Measurements from ENCODE around the gene DUSP5.

Gene DUSP5, protein sequence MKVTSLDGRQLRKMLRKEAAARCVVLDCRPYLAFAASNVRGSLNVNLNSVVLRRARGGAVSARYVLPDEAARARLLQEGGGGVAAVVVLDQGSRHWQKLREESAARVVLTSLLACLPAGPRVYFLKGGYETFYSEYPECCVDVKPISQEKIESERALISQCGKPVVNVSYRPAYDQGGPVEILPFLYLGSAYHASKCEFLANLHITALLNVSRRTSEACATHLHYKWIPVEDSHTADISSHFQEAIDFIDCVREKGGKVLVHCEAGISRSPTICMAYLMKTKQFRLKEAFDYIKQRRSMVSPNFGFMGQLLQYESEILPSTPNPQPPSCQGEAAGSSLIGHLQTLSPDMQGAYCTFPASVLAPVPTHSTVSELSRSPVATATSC

DNA sequence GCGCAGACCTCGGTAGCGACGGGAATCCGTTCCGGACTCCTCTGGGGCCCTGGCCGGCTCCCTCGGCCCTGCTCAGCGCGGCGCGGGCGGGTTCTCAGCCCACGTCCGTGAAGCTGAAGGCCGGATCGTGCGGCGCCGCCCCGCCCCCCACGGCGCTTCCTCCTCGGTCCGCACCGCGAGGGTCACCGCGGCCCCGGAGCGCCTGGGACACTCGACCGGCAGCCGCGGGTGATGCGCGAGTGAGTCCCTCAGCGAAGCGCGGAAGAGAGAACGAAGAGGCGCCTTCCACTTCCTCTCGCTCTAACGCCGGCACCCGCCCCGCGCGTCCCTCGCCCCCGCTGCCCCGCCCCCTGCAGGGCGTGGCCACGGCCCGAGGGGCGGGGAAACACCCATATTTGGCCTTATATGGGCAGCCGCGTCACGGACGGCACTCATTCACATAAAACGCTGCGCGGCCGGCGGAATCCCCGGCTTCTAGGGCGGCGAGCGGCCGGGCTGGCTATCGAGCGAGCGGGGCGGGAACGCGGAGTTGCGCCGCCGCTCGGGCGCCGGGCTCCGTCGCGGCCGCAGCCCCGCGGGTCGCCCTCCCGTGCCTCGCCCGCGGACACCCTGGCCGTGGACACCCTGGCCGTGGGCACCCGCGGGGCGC is at the start of gene DUSP5:
TSS of gene DUSP5 (plus strand) at position 470 of the 649 bp plus-strand sequence. CDS start 215 bp downstream, outside the sequence.
- peaks cover 28 to 44% of the 10 kb centered on the region in 2 donors for H3K4me1 ChIP-seq (ENCODE audit: control insufficient read depth in 1 of 2, insufficient read depth in 2 of 2, low read length in 2 of 2)
- H3K9me3 ChIP-seq (ENCODE audit: control insufficient read depth in 1 of 2, low read length in 2 of 2): no peaks in the 10 kb centered on the region
- peak within 1 kb of the TSS; percentile 69 to 79 for H3K9ac ChIP-seq (ENCODE audit: low read depth in 1 of 2, low read length in 2 of 2)
- H3K27me3 ChIP-seq (ENCODE audit: control insufficient read depth in 1 of 2, insufficient read depth in 2 of 2, low read length in 2 of 2): peaks cover 5 to 44% of the 10 kb centered on the region in 2 donors
- peak within 1 kb of the TSS; percentile 83 for H3K27ac ChIP-seq (ENCODE audit: low read depth, low read length)
- peak within 1 kb of the TSS; percentile 68 to 80 for H3K4me3 ChIP-seq (ENCODE audit: low read depth in 1 of 2, low read length in 2 of 2)
- no peaks in the 10 kb centered on the region for H3K36me3 ChIP-seq (ENCODE audit: control insufficient read depth in 1 of 2, insufficient read depth in 2 of 2, low read length in 2 of 2)

- Histone ChIP-seq H3K27me3 (ENCODE audit: control insufficient read depth in 1 of 2, insufficient read depth in 2 of 2, low read length in 2 of 2) (no peaks in the 10 kb centered on the region), H3K9ac (ENCODE audit: low read depth in 1 of 2, low read length in 2 of 2) (no peak overlapping the region), H3K4me1 (ENCODE audit: control insufficient read depth in 1 of 2, insufficient read depth in 2 of 2, low read length in 2 of 2) (peaks cover 0 to 5% of the 10 kb centered on the region in 2 donors), H3K4me3 (ENCODE audit: low read depth in 1 of 2, low read length in 2 of 2) (no peak overlapping the region), H3K36me3 (ENCODE audit: control insufficient read depth in 1 of 2, insufficient read depth in 2 of 2, low read length in 2 of 2) (no peaks in the 10 kb centered on the region), H3K9me3 (ENCODE audit: control insufficient read depth in 1 of 2, low read length in 2 of 2) (no peaks in the 10 kb centered on the region), H3K27ac (ENCODE audit: low read depth, low read length) (no peak overlapping the region)
Observed at GRCh38 chr10:110448682-110449418, 48.9 kb upstream of the DUSP5 start.

- Histone ChIP-seq H3K4me3 (ENCODE audit: low read depth in 1 of 2, low read length in 2 of 2) (no peak overlapping the region), H3K9ac (ENCODE audit: low read depth in 1 of 2, low read length in 2 of 2) (no peak overlapping the region), H3K4me1 (ENCODE audit: control insufficient read depth in 1 of 2, insufficient read depth in 2 of 2, low read length in 2 of 2) (peaks cover 3 to 9% of the 10 kb centered on the region in 2 donors), H3K9me3 (ENCODE audit: control insufficient read depth in 1 of 2, low read length in 2 of 2) (no peaks in the 10 kb centered on the region), H3K27ac (ENCODE audit: low read depth, low read length) (no peak overlapping the region), H3K27me3 (ENCODE audit: control insufficient read depth in 1 of 2, insufficient read depth in 2 of 2, low read length in 2 of 2) (peaks cover 0 to 5% of the 10 kb centered on the region in 2 donors), H3K36me3 (ENCODE audit: control insufficient read depth in 1 of 2, insufficient read depth in 2 of 2, low read length in 2 of 2) (no peaks in the 10 kb centered on the region)
Observed at GRCh38 chr10:110455446-110455845, 42.3 kb upstream of the DUSP5 start.

DNA sequence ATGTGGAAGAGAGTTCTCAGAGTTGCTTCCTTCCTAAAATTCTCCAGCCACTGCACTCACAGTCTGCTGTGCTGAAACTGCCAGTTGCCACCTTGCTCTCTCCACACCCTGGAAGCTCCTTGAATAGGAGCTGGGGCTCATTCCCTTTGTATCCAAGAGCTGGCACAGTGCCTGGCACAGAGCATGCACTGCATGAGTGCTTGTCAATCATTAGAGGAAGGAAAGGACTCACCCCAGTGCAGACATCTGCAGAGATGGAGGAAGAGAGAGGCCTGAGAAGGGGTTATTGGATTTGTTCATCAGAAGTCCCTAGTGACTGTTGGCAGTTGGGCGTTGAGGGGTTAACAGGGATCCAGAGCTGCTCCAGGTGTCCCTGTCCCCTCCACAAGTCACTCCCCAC is 41.7 kb upstream of the DUSP5 start:
- Histone ChIP-seq H3K9ac (ENCODE audit: low read depth in 1 of 2, low read length in 2 of 2) (no peak overlapping the region), H3K4me3 (ENCODE audit: low read depth in 1 of 2, low read length in 2 of 2) (no peak overlapping the region), H3K27ac (ENCODE audit: low read depth, low read length) (no peak overlapping the region), H3K4me1 (ENCODE audit: control insufficient read depth in 1 of 2, insufficient read depth in 2 of 2, low read length in 2 of 2) (peaks cover 3 to 12% of the 10 kb centered on the region in 2 donors), H3K9me3 (ENCODE audit: control insufficient read depth in 1 of 2, low read length in 2 of 2) (no peaks in the 10 kb centered on the region), H3K27me3 (ENCODE audit: control insufficient read depth in 1 of 2, insufficient read depth in 2 of 2, low read length in 2 of 2) (peaks cover 0 to 5% of the 10 kb centered on the region in 2 donors), H3K36me3 (ENCODE audit: control insufficient read depth in 1 of 2, insufficient read depth in 2 of 2, low read length in 2 of 2) (no peaks in the 10 kb centered on the region)

DNA sequence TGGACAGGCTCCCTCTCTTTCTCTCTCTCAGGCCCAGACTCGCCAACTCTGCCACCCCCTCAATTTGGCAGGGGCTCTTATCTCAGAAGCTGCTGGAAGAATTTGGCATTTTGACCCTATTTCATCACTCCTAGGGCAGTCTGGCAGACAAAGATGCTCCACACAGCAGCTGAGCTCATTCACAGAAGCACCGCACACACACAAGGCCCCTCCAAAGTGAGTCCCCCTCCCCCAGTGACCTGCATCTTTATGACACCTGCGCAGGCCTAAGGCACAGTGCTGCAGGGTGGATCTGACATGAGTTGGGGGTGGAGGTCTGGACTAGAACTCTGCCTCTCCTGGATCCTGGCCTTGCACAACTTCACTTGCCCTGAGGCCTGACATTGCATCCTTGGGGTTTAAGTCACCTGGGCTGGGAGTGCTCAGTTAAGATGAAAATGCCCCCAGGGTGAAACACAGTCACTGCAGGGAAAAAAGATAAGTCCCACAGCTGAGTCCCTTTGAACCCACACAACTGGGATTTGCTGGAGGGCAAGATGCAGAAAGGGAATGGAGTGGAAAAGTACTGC is 41.1 kb upstream of the DUSP5 start:
- no peak overlapping the region for H3K4me3 ChIP-seq (ENCODE audit: low read depth in 1 of 2, low read length in 2 of 2)
- H3K9ac ChIP-seq (ENCODE audit: low read depth in 1 of 2, low read length in 2 of 2): no peak overlapping the region
- no peaks in the 10 kb centered on the region for H3K36me3 ChIP-seq (ENCODE audit: control insufficient read depth in 1 of 2, insufficient read depth in 2 of 2, low read length in 2 of 2)
- H3K27me3 ChIP-seq (ENCODE audit: control insufficient read depth in 1 of 2, insufficient read depth in 2 of 2, low read length in 2 of 2): peaks cover 0 to 5% of the 10 kb centered on the region in 2 donors
- H3K27ac ChIP-seq (ENCODE audit: low read depth, low read length): no peak overlapping the region
- peaks cover 3 to 12% of the 10 kb centered on the region in 2 donors for H3K4me1 ChIP-seq (ENCODE audit: control insufficient read depth in 1 of 2, insufficient read depth in 2 of 2, low read length in 2 of 2)
- no peaks in the 10 kb centered on the region for H3K9me3 ChIP-seq (ENCODE audit: control insufficient read depth in 1 of 2, low read length in 2 of 2)

DNA sequence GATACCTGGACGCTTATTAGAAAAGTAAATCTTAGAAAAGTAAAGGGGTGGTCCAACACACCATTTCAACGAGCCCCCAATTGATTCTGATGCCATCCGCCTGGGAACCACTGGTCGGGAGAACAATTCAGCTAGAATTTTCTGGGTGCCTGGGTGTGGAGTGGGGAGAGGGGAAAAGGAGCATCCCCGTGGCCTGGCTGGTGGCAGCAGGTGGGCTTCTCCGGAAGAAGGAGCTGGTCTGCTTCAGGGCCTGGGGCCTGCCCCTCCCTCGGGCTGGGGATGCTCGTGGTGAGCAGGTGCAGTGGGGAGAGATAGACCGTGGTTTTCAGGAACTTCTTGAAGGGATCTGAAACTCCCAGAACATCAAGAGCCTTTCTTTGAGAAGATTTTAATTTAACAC is 39.9 kb upstream of the DUSP5 start:
- Histone ChIP-seq H3K4me3 (ENCODE audit: low read depth in 1 of 2, low read length in 2 of 2) (no peak overlapping the region), H3K27me3 (ENCODE audit: control insufficient read depth in 1 of 2, insufficient read depth in 2 of 2, low read length in 2 of 2) (peaks cover 0 to 5% of the 10 kb centered on the region in 2 donors), H3K9ac (ENCODE audit: low read depth in 1 of 2, low read length in 2 of 2) (no peak overlapping the region), H3K4me1 (ENCODE audit: control insufficient read depth in 1 of 2, insufficient read depth in 2 of 2, low read length in 2 of 2) (peaks cover 3 to 12% of the 10 kb centered on the region in 2 donors), H3K36me3 (ENCODE audit: control insufficient read depth in 1 of 2, insufficient read depth in 2 of 2, low read length in 2 of 2) (no peaks in the 10 kb centered on the region), H3K9me3 (ENCODE audit: control insufficient read depth in 1 of 2, low read length in 2 of 2) (no peaks in the 10 kb centered on the region), H3K27ac (ENCODE audit: low read depth, low read length) (no peak overlapping the region)

- H3K36me3 ChIP-seq (ENCODE audit: control insufficient read depth in 1 of 2, insufficient read depth in 2 of 2, low read length in 2 of 2): no peaks in the 10 kb centered on the region
- H3K9me3 ChIP-seq (ENCODE audit: control insufficient read depth in 1 of 2, low read length in 2 of 2): no peaks in the 10 kb centered on the region
- H3K4me1 ChIP-seq (ENCODE audit: control insufficient read depth in 1 of 2, insufficient read depth in 2 of 2, low read length in 2 of 2): peaks cover 3 to 12% of the 10 kb centered on the region in 2 donors
- H3K27ac ChIP-seq (ENCODE audit: low read depth, low read length): no peak overlapping the region
- H3K27me3 ChIP-seq (ENCODE audit: control insufficient read depth in 1 of 2, insufficient read depth in 2 of 2, low read length in 2 of 2): peaks cover 0 to 5% of the 10 kb centered on the region in 2 donors
- H3K4me3 ChIP-seq (ENCODE audit: low read depth in 1 of 2, low read length in 2 of 2): no peak overlapping the region
- H3K9ac ChIP-seq (ENCODE audit: low read depth in 1 of 2, low read length in 2 of 2): no peak overlapping the region
Observed at GRCh38 chr10:110458266-110458920, 39.3 kb upstream of the DUSP5 start.

GRCh38 chr10:110459600-110459999 is 38.1 kb upstream of the DUSP5 start:
- peaks cover 0 to 2% of the 10 kb centered on the region in 2 donors for H3K27me3 ChIP-seq (ENCODE audit: control insufficient read depth in 1 of 2, insufficient read depth in 2 of 2, low read length in 2 of 2)
- no peaks in the 10 kb centered on the region for H3K9me3 ChIP-seq (ENCODE audit: control insufficient read depth in 1 of 2, low read length in 2 of 2)
- no peak overlapping the region for H3K4me3 ChIP-seq (ENCODE audit: low read depth in 1 of 2, low read length in 2 of 2)
- no peak overlapping the region for H3K9ac ChIP-seq (ENCODE audit: low read depth in 1 of 2, low read length in 2 of 2)
- peaks cover 3 to 12% of the 10 kb centered on the region in 2 donors for H3K4me1 ChIP-seq (ENCODE audit: control insufficient read depth in 1 of 2, insufficient read depth in 2 of 2, low read length in 2 of 2)
- no peak overlapping the region for H3K27ac ChIP-seq (ENCODE audit: low read depth, low read length)
- no peaks in the 10 kb centered on the region for H3K36me3 ChIP-seq (ENCODE audit: control insufficient read depth in 1 of 2, insufficient read depth in 2 of 2, low read length in 2 of 2)

- Histone ChIP-seq H3K4me1 (ENCODE audit: control insufficient read depth in 1 of 2, insufficient read depth in 2 of 2, low read length in 2 of 2) (peaks cover 3 to 12% of the 10 kb centered on the region in 2 donors), H3K9me3 (ENCODE audit: control insufficient read depth in 1 of 2, low read length in 2 of 2) (no peaks in the 10 kb centered on the region), H3K27me3 (ENCODE audit: control insufficient read depth in 1 of 2, insufficient read depth in 2 of 2, low read length in 2 of 2) (no peaks in the 10 kb centered on the region), H3K9ac (ENCODE audit: low read depth in 1 of 2, low read length in 2 of 2) (no peak overlapping the region), H3K36me3 (ENCODE audit: control insufficient read depth in 1 of 2, insufficient read depth in 2 of 2, low read length in 2 of 2) (no peaks in the 10 kb centered on the region), H3K4me3 (ENCODE audit: low read depth in 1 of 2, low read length in 2 of 2) (no peak overlapping the region), H3K27ac (ENCODE audit: low read depth, low read length) (no peak overlapping the region)
Observed at GRCh38 chr10:110460111-110460809, 37.4 kb upstream of the DUSP5 start.
